HG03469 (cell line): Measurements from ENCODE around the gene SKIC8.

Source experiments
- ATAC-seq: cut with Tn5 transposase; IDR thresholded peaks from one replicate; pipeline ENCODE4 v1.9.1; 2021; ENCODE audit warnings: mild to moderate bottlenecking, moderate library complexity, moderate number of reproducible peaks; ENCODE audit not compliant: unreplicated experiment

The SKIC8 gene

DNA sequence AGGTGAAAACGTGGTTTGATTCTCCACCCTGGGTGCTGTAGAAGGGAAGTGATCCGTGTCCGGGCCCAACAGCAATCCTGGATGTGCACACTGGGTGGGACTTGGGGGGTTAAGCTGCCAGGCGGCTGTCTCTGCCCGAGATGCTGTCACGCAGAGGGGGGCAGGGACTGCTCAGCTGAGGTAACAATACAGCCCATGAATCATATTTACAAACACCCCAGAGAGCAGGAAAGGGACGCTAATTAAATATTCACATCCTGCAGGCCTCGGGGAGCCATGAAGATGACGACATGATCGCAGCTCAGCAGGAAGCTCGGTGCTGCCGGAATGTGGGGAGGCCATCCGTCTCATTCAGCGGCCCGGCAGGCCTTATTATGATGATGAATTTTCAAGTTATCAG lies 22.8 kb upstream of the SKIC8 start:
- no peak for ATAC-seq

DNA sequence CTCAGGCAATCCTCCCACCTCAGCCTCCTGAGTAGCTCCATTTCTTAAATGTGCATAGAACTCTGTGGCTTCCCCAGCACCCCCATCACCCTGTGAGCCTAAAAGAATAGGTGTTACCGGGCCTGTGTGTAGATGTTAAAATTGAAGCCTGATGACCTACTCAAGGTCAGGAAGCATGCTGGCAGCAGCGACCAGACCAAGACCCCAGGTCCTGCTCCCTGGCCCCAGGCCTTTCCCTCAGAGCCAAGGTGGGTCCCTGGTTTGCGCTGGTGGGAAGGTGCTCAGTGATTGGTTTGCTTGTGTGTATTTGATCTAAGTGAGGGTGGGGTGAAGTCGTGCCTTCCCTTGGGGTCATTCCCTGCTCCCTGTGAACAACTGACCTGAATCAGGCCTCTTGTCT lies 22.4 kb upstream of the SKIC8 start:
- ATAC-seq = no peak

DNA sequence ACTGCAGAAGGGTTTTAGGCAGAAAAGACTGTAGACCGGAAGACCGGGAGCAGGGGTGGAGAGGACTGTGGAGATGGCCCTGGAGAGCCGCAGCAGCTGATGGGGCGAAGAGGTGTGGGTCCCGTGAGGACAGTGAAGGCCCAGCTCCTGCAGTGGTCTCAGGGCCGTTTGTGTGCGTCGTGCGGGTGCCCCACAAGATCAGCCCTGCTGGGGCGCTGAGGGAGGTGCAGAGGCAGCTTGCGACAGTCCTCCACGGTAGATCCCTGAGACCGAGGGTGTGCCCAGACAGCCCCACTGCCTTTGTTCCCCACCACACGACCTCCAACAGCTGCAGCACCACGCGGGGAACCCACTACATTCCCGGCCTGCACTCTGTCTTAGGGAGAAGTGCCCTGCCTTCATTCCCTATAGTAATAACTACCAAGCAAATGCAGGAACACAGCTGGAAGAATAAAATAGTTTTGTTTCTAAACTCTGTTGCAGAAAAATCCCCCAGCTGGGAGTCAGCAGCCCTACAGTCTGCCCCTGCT lies 21.7 kb upstream of the SKIC8 start:
- no peak for ATAC-seq

DNA sequence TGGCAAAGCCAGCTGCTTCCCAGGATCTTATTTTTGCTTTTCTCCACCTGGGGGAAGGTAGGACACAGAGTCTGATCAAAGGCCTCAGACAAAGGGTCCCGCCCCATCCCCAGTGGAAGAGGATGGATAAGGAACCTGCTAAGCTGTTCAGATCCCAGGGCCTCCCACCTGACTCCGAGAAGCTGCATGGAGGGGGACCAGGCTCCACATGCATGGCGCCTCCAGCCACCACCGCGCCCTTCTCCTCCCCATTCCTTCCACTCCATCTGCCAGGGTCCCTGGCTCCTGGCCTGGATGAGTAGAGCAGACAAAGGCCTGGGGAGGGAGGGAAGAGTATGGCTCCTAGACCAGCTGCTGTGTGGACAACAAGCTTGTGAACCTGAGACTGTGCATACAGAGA lies 20.8 kb upstream of the SKIC8 start:
- no peak for ATAC-seq

DNA sequence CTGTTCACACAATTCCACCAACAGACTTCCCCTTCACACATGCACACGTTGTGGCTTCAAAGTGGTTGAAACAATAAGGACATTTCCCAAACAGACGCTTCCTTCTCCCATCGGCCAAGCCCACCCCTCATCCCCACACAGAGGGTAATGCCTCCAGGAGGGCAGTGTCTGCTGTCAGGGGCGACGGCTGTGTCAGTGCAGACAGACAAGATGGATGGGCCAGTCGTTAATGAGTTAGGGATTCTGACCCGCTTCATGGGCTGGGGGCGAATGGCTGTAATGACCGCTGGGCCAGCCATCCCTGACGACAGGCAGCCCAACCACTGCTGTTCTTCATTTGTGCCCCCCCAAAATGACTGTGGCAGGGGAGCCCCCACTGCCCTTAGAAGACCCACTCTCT lies 20.2 kb upstream of the SKIC8 start:
- ATAC-seq = no peak

DNA sequence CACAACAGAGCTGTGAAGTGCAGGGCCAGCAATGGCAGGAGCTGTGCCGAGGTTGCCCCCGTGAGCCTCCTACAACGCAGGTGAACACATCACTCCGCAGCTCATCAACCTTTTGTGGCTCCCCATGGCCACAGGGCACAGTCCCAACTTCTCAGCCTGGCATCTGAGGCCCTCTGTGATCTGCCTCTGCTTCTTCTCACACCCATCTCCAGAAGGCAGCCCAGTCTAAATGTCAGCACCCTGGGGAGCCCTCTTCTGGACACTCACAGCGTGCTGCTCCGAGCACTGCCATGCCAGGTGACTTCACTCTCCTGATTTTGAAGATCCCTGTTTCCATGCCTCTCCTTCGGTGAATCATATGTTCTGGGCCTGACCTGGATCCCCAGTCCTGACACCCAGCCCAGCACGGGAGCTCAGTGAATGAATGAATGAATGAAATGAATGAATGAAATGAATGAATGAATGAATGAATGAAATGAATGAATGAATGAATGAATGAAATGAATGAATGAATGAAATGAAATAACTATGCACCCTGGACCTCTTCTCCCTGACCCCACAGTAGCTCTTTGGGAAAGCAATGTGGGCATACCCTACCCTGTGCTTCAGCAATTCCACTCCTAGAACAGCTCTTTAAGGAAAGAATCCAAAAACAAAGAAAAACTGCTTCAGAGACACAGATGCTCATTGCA lies 17.9 kb upstream of the SKIC8 start:
- no peak for ATAC-seq

DNA sequence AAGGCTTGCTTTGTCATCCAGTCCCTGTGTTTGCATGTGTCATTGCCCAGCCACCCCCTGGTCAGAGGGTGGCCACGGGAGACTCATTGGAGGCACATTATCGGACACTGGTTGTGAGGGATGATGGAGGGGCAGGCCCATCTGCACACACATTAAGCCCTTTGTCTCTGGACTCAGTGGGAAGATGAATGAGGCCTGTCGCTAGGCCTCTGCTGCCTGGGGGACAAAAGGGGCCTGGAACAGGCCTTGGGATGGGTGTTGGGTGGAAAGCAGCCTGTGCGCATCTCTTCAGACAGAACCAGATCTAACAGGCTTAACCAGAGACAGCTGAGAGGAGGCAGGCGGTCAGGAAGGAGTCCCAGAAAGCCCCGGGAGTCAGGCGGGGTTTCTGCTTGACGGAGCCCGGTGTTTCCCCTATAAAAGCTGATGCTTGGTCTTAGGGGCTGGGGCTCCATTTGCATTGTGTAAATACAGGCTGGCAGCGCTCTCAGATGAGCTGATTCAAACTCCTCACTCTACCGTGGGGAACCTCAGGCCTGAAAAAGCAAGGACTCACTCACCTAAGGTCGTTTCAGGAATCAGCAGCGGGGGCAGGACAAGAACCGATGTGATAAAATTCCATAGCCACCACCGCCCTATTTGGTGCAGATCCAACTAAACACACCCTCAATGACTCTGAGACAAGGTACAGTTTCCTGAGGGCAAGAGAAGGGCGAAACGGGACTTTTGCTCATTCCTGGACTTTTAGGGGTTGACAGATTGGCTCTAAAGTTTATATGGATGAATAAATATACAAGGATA lies 17.1 kb upstream of the SKIC8 start:
- ATAC-seq = no peak

DNA sequence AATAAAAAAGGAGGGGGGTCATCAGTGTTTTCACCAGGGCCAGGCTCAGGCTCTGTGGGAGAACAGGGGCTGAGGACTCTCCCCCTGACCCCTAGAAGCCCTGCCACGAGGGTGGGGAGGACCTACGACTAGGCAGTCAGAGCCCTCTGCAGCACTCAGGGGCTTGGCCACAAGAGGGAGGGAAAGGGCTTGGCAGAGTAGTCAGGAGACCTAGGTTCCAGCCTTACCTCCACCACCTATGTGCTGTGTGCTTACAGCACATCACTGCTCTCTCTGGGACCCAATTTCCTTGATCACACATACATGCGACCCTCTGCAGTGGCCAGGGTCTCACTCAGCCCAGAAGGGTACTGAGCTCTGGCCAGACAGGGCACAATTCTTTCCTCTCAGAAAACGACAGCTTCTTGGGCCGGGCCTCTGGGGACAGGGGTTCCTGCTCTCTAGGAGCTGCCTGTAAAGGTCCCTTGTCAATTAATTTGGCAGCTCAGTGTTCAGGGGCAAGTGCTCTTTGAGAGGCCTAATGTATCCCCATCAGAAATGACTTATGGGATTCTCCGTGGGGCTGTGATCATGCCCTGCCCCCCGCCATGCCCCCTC lies 16.4 kb upstream of the SKIC8 start:
- no peak for ATAC-seq

DNA sequence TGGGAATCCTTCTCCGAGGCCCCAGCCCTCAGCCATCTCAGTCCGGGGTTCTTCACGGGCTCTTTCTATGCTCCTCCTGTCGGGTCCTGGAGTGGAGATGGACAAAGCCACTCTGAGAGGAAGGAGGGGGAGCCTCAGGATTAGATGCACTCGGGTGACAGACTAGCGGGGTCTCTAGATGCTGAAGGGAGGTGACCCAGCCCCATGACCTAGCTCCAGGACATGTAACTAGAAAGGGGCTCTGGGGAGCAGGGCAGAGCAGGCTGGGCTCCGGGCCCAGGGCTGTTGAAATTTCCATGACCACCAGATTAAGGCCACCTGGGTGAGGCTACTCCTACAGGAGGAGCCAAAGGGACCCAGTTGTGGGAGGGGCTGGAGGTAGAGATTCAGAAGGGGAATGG lies 14.8 kb upstream of the SKIC8 start:
- ATAC-seq = no peak

DNA sequence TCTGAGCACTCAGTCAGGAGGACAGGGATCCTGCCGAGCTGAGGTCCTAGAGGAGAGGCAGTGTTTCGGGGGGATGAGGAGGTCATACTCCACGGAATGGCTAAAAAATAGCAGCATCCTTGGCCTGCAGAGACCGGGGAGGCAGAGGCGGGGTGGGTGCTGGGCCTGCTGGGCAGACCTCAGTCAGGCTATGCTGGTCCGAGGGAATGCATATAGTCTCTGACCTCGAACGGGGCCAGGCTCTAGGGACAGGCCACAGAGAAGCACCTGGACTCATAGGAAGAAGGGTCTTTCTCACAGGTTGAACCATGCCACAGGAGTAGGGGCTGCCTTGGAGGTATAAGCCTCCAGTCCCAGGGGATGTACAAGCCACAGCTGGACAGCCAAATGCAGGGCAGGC lies 14.0 kb upstream of the SKIC8 start:
- no peak for ATAC-seq

DNA sequence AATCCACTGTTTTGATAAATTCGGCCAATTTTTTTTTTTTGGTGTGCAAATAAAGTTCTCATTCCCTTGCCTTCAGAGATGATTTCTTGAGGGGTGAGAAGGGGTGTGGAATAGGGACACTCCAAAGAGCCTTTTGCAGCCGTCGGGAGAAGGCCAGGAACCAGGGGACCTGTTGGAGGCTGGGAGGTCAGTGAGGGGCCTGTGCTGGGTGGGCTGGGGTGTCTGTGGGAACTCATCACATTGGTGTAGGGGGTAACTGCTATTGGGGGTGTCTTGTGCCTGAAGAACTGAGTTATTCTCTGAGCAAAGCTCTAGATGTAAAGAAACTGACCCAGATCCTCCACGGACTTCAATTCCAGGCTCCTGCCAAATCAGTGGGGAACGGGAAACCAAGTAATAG lies 13.5 kb upstream of the SKIC8 start:
- ATAC-seq = no peak

DNA sequence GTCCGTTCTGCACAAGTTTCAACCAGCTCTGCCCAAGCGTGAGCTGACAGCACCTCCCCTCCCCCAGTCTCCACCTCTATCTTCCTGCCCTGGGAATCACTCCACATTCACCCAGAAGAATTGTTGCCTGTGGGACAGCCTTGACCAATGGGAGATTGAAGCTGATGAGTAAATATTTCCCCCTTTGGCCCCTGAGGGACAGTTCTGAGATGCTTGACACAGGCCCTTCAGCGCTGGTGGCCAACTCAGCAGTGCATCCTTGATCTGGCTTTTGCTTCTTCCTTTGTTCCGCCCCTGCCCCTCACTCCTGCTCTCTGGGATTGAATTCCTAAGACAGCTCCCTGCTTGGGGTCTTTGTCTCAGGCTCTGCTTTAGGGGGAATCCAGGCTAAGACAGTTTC lies 13.1 kb upstream of the SKIC8 start:
- ATAC-seq = no peak

DNA sequence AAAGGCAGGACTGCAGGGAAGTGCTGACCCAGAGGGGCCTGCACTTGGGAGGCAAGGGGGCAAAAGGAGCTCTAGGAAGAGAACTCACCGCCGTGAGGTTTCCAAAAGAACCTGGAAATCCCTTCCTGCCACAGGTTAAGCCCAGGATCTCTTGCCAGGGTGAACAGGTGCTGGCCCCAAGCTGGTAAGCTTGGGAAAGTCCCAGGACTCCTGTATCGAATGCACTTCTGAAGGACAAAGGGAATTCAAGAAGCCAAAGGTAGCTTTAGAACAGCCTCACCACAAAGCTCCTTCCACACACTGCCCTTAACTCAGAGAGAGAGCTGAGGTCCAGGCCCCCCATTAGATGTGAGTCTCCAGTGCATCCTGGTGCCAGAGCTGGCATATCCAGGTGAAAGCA lies 11.9 kb upstream of the SKIC8 start:
- ATAC-seq = no peak

DNA sequence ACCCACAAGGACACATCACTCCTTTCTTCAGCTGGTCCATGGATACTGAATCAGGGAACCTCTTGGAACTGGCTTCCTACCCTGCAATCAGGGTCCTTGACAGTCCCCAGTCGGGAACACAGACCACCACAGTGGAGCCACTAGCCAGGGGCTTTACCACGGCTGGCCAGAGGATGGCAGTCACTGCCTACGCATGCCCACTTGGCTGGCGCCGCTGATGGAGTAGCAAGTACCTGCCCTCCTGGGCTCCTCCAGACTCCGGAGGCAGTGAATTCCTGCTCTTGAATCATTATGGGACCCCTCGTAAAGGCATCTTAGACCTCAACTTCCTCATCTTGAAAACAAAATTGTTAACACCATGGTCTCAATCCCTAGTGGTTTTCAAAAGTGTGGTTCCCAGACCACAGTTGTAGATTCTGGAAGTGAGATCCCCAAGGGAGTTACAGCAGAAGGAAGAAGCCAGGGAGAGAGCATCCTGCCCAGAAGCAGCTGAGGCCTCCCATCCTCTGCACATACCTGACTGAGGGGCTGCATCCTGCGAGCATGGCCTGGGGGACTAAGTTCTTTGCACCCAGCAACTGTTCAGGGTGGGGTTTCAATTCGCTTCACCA lies 9.1 kb upstream of the SKIC8 start:
- ATAC-seq = no peak

DNA sequence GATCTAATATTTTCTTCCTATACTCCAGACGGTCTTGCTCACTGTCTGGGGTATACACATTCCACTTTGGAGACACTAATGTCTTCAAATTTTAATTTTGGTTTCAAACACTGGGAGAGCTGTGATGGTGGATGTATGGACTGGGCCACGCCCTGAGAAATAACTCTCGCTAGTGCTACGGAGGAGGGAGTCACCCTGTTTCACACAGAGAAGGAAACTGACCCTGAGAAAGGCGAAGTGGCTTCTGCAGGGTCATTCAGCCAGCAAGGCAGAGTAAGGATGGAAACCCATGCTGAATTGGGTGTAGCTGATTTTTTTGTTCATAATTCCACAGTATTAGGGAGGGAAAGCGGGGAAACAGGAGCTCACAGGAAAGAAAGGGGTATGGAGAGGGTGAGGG lies 8.6 kb upstream of the SKIC8 start:
- ATAC-seq = no peak

DNA sequence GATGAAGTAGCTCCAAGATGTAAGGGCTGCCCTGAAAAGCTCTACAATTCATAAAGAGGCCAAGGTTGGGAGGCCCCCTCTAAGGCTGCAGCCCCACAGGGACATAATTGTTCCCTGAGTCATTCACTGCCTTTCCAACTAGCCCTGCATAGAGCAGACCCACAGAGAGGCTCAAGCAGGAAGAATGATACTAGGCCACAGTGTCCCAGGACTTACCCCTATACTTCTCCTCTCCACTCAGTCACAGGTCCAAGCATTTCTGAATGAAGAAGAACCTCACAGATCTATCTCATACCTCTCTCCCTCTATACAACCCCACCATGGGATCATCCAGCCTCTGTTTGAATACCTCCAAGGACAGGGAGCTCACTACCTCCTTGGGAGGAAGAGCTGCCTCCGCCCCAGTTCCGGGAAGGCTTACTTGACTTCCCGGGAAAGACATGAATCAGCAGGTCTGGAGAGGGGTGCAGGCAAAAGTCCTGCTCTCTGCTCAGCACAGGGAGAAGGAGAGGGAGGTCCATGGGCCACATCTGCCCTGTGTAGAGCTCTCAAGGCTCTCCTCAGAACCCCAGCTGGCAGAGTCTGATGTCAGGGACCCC lies 6.9 kb upstream of the SKIC8 start:
- ATAC-seq = no peak

DNA sequence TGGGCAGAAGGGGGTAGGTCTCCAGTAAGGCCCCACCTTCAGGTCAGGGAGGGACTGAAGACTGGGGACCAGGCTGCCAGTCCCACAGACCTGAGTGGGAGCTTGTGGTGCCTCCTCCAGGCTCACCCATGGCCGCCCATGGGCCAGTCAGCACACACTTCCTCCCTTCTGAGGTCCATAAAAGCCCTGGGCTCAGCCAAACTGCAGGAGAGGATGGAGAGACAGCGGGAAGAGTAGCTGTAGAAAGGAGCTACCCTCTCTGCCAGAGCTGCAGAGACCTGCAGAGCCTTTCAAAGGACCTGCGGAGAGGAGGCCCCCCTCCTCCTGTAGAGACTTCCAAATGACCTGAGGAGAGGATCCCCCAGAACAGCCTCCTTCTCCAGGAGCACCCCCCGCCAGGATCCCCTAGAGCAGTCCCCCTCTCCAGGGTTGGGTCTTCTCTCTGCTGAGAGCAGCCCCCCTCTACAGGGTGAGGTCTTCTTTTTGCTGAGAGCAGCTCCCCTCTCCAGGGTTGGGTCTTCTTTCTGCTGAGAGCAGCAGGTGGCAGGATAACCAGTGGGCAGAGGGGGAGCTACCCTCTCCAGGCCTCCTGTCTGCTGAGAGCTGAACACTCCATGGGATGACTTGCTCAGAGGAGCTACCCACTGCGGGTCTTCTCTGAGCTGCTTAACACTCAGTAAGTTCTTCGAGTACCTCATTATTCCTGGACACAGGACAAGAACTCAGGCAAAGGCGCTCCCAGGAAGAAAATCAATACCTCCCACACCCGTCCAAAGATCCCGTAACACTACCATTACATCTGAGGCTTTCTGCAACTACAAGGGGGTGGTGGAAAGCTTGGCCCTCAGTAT lies 5.0 kb upstream of the SKIC8 start:
- ATAC-seq = no peak

DNA sequence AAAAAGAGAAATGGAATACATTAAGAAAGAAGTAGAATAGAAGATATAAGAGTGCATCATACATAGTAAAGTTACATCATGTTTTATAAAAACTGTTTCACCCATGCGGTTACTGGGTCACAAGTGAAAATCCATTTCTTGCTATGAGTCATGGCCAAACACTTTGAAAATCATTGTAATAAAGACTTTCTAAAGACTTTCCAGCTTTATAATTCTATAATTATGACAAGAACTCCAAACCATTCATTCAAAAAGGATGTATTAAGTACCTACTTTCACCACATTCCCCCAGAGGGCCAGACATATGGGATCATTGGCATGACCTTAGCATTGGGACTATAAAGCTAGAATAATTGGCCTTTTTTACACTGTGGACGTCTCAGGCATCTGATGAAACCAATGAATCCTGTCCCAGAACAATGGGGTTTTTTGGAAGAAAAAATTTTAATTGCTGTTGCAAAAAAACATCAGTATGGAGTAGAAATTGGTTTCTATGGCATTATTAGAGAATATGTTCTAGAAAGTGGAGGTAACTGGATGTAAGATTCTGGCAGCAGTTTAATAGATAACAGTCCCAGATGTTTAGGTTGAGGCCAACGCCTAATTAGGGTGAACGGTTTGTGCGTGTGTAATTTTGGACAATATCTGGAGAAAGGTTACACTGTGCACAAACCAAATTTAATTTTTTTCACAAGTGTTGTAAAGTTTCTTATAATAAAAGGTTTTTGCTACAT lies 3.3 kb upstream of the SKIC8 start:
- ATAC-seq = no peak

DNA sequence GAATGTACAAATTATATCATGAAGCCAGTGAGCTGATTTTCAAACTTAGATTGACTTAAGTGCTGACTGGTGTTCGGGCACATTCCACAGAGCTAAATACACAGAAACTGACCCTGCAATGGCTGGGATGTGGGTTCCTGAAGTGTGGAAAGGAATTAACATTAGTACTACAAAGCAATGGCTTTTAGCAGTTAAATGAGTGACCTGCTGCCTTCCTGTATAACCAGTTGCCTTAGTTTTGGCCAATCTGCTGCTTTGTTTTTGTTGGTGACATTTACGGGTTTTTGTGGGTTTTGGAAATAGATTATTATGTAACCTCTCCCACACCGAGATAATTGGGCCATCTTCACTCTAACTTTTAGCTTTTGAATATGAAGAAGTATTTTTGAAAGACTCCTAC lies 2.4 kb upstream of the SKIC8 start:
- ATAC-seq = no peak

DNA sequence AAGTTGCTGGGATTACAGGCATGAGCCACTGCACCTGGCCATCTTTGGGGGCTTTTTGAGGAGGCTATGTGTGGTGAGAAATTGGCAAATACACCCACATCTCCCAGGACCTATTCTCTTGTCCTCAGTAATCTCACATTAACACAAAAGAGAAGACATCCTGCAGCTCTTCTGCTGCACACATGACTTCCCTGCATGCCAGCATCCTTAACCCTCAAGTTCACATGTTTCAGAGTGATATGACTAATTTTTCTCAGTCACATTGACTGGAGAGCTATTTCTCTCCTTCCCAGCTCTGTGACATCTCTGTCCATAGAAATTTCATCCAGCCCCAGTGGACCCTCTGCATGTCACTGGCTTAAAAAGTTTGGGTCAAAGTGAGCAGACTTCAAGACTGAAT lies 1.9 kb upstream of the SKIC8 start:
- no peak for ATAC-seq
